Lung (tissue), 12 donors: ENCODE results near the gene HCLS1. TPM values are rescaled to one million over a fixed set of nuclear protein-coding genes. Genes with fewer than 3 reads are reported as not detected.

Experiments
- ATAC-seq: fragments of 200-7000 bp; cut with Tn5 transposase; one replicate; pipeline ENCODE4 v1.9.1; 2020; ENCODE audit warnings: moderate number of reproducible peaks; ENCODE audit not compliant: insufficient read depth, low FRiP score
- DNase-seq, 3 donors: peaks; one replicate each; pipeline ENCODE4 v3.0.0-alpha.2; 2013 to 2017
- H3K27ac ChIP-seq, 2 donors: one replicate each; pipeline ENCODE4 v1.5.1; 2013; ENCODE audit warnings: mild to moderate bottlenecking in 2 of 2, moderate library complexity in 2 of 2, control low read depth in 1 of 2, inconsistent platforms in 1 of 2, low read depth in 1 of 2, low read length in 1 of 2
- H3K27me3 ChIP-seq, 3 donors: one replicate each; pipeline ENCODE4 v1.5.1; 2013; ENCODE audit warnings: low read length in 2 of 3; ENCODE audit not compliant: control insufficient read depth in 3 of 3, insufficient read depth in 3 of 3
- H3K36me3 ChIP-seq, 4 donors: one replicate each; pipeline ENCODE4 v1.5.1; 2013; ENCODE audit warnings: low read length in 4 of 4, mild to moderate bottlenecking in 1 of 4, moderate library complexity in 1 of 4; ENCODE audit not compliant: control insufficient read depth in 4 of 4, insufficient read depth in 4 of 4
- H3K4me1 ChIP-seq, 5 donors: one replicate each; pipeline ENCODE4 v1.5.1; 2013; ENCODE audit warnings: low read length in 5 of 5, mild to moderate bottlenecking in 2 of 5, moderate library complexity in 1 of 5; ENCODE audit not compliant: control insufficient read depth in 5 of 5, insufficient read depth in 5 of 5
- H3K4me3 ChIP-seq: one replicate; pipeline ENCODE4 v1.5.1; 2013; ENCODE audit warnings: mild to moderate bottlenecking, control low read depth, moderate library complexity
- H3K9ac ChIP-seq, 2 donors: one replicate each; pipeline ENCODE4 v1.5.1; 2013; ENCODE audit warnings: low read length in 2 of 2, control low read depth in 1 of 2; ENCODE audit not compliant: insufficient read depth in 1 of 2
- H3K9me3 ChIP-seq, 4 donors: one replicate each; pipeline ENCODE4 v1.5.1; 2013; ENCODE audit warnings: low read length in 3 of 4, mild to moderate bottlenecking in 1 of 4, moderate library complexity in 1 of 4; ENCODE audit not compliant: control insufficient read depth in 4 of 4, insufficient read depth in 3 of 4
- CTCF ChIP-seq: IDR thresholded peaks from 2 replicates; pipeline ENCODE4 v1.5.1; 2012; ENCODE audit warnings: mild to moderate bottlenecking; ENCODE audit errors: control extremely low read depth, extremely low read depth
- WGBS, 2 donors: extraction: QIAGEN DNeasy Blood & Tissue Kit; methylation state at CpG; one replicate each; pipeline ENCODE4 v1.1.7; 2013; 5-methylcytosine and 5-hydroxymethylcytosine counted together
- polyA plus RNA-seq, 2 donors: library from polyadenylated mRNA; stranded (reverse); fragments of 200-250 nt; gene quantifications; one replicate each; pipeline ENCODE4 v1.2.1, GENCODE V29; 2013
- total RNA-seq, 2 donors: library from RNA; depleted of rRNA in 1 of 2; stranded (reverse); fragments of >200 nt in 1 of 2; gene quantifications; one replicate each; pipeline ENCODE4 v1.2.1, GENCODE V29; 2014 to 2021
- donor health status: control.
- donor health status: control.
- donor health status: Bipolar disorder and iron deficiency.
- donor health status: healthy.
- donor health status: DM: yes; HTN: yes; CAD: no.

HCLS1 gene
- total and polyA plus RNA-seq, 4 donors = 23.9 to 240 (median 69.3) TPM

GRCh38 chr3:121681792-121682191, 21.1 kb upstream of the HCLS1 start:
- Histone ChIP-seq H3K36me3 (peaks cover 17 to 41% (median 35%) of the 10 kb centered on the region in 4 donors), H3K9ac (no peak overlapping the region), H3K4me1 (no peaks in the 10 kb centered on the region), H3K27me3 (no peaks in the 10 kb centered on the region), H3K9me3 (peaks cover 0 to 4% (median 0%) of the 10 kb centered on the region in 4 donors), H3K4me3 (no peak overlapping the region), H3K27ac (no peak overlapping the region)
- WGBS, 2 donors = 93 to 94% methylated on average over 1 of the region's 1 CpG
- no peak for TF ChIP-seq CTCF
- ATAC-seq = no peak
- no peak for DNase-seq

GRCh38 chr3:121677141-121677540, 16.4 kb upstream of the HCLS1 start:
- Histone ChIP-seq H3K9ac (no peak overlapping the region), H3K9me3 (no peaks in the 10 kb centered on the region), H3K27ac (no peak overlapping the region), H3K36me3 (peaks cover 25 to 47% (median 34%) of the 10 kb centered on the region in 4 donors), H3K27me3 (no peaks in the 10 kb centered on the region), H3K4me1 (no peaks in the 10 kb centered on the region), H3K4me3 (no peak overlapping the region)
- ATAC-seq (no peak), DNase-seq (no peak)
- no peak for TF ChIP-seq CTCF
- WGBS, 2 donors = 94 to 99% methylated on average over 2 of the region's 2 CpGs

- no peak for ATAC-seq
- TF ChIP-seq CTCF = no peak
- Histone ChIP-seq H3K9me3 (no peaks in the 10 kb centered on the region), H3K9ac (no peak overlapping the region), H3K4me3 (no peak overlapping the region), H3K4me1 (peaks cover 0 to under 1% (median 0%) of the 10 kb centered on the region in 5 donors), H3K36me3 (peaks cover 17 to 47% (median 29%) of the 10 kb centered on the region in 4 donors), H3K27me3 (no peaks in the 10 kb centered on the region), H3K27ac (no peak overlapping the region)
- DNase-seq = no peak
Observed at GRCh38 chr3:121670676-121671075, 10.0 kb upstream of the HCLS1 start.

GRCh38 chr3:121667333-121667732, 6.6 kb upstream of the HCLS1 start:
- Histone ChIP-seq H3K9me3 (no peaks in the 10 kb centered on the region), H3K9ac (no peak overlapping the region), H3K4me1 (peaks cover 0 to 11% (median 0%) of the 10 kb centered on the region in 5 donors), H3K27me3 (no peaks in the 10 kb centered on the region), H3K4me3 (no peak overlapping the region), H3K36me3 (peaks cover 33 to 49% (median 43%) of the 10 kb centered on the region in 4 donors), H3K27ac (no peak overlapping the region)
- DNase-seq (no peak), ATAC-seq (no peak)
- 46 to 73% methylated on average over 4 of the region's 4 CpGs for WGBS, 2 donors
- no peak for TF ChIP-seq CTCF
